ENCODE results near the gene ANO8. TPM values are rescaled to one million over a fixed set of nuclear protein-coding genes. Genes with fewer than 3 reads are reported as not detected.

ANO8 gene
- total and polyA plus RNA-seq, 2 of the 13 experiments (the other 11 are each of a cell fraction or from before 2014, with no cell fraction given), result 1.8 to 3.5 TPM

DNA sequence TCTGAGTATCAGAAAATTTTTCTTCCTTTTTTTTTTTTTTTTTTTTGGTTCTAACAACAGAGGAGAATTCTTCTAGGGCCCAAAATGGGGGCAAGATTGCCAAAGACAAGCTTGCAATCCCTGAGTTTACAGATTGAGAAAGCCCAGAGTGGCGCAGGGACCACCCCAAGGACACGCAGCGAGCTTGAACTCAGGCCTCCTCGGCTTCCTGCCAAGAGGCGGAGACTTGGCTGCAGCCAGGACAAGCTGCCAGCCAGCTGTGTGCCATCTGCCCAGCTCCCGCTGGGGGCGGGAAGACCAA lies 29.5 kb downstream of the ANO8 start (continued):
- TF ChIP-seq HIVEP1 (CRISPR knock-in tag; IDR thresholded peaks at IDR 0.05) (no peak), PHF21A (CRISPR knock-in tag; IDR thresholded peaks at IDR 0.05) (no peak), ZBTB2 (CRISPR knock-in tag; IDR thresholded peaks at IDR 0.05; ENCODE audit: low read depth) (peak; percentile 18; the same call in 1 of the 2 replicates), RXRA (CRISPR knock-in tag; IDR thresholded peaks at IDR 0.05) (peak; percentile 96; the same call in 1 of the 2 replicates), ZNF777 (CRISPR knock-in tag; IDR thresholded peaks at IDR 0.05) (no peak), ZNF12 (CRISPR knock-in tag; IDR thresholded peaks at IDR 0.05) (peak; percentile 41; the same call in 1 of the 2 replicates), RXRB (CRISPR knock-in tag; IDR thresholded peaks at IDR 0.05; ENCODE audit: borderline replicate concordance) (peak; percentile 85), ZNF256 (CRISPR knock-in tag; conservative IDR thresholded peaks at IDR 0.05) (no peak), ZNF781 (CRISPR knock-in tag; IDR thresholded peaks at IDR 0.05; ENCODE audit: borderline replicate concordance, not compliant biosample characterization) (no peak), CENPX (CRISPR knock-in tag; IDR thresholded peaks at IDR 0.05) (no peak), ZBTB33 (CRISPR knock-in tag; IDR thresholded peaks at IDR 0.05) (no peak), ZMAT3 (CRISPR knock-in tag; conservative IDR thresholded peaks at IDR 0.05) (no peak)
- TF ChIP-seq, protein P1, sequence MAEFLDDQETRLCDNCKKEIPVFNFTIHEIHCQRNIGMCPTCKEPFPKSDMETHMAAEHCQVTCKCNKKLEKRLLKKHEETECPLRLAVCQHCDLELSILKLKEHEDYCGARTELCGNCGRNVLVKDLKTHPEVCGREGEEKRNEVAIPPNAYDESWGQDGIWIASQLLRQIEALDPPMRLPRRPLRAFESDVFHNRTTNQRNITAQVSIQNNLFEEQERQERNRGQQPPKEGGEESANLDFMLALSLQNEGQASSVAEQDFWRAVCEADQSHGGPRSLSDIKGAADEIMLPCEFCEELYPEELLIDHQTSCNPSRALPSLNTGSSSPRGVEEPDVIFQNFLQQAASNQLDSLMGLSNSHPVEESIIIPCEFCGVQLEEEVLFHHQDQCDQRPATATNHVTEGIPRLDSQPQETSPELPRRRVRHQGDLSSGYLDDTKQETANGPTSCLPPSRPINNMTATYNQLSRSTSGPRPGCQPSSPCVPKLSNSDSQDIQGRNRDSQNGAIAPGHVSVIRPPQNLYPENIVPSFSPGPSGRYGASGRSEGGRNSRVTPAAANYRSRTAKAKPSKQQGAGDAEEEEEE (CRISPR knock-in tag; IDR thresholded peaks at IDR 0.05; ENCODE audit: borderline replicate concordance), result no peak
- TF ChIP-seq, protein P2, sequence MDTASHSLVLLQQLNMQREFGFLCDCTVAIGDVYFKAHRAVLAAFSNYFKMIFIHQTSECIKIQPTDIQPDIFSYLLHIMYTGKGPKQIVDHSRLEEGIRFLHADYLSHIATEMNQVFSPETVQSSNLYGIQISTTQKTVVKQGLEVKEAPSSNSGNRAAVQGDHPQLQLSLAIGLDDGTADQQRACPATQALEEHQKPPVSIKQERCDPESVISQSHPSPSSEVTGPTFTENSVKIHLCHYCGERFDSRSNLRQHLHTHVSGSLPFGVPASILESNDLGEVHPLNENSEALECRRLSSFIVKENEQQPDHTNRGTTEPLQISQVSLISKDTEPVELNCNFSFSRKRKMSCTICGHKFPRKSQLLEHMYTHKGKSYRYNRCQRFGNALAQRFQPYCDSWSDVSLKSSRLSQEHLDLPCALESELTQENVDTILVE (CRISPR knock-in tag; IDR thresholded peaks at IDR 0.05), result no peak
- TF ChIP-seq, protein P3, sequence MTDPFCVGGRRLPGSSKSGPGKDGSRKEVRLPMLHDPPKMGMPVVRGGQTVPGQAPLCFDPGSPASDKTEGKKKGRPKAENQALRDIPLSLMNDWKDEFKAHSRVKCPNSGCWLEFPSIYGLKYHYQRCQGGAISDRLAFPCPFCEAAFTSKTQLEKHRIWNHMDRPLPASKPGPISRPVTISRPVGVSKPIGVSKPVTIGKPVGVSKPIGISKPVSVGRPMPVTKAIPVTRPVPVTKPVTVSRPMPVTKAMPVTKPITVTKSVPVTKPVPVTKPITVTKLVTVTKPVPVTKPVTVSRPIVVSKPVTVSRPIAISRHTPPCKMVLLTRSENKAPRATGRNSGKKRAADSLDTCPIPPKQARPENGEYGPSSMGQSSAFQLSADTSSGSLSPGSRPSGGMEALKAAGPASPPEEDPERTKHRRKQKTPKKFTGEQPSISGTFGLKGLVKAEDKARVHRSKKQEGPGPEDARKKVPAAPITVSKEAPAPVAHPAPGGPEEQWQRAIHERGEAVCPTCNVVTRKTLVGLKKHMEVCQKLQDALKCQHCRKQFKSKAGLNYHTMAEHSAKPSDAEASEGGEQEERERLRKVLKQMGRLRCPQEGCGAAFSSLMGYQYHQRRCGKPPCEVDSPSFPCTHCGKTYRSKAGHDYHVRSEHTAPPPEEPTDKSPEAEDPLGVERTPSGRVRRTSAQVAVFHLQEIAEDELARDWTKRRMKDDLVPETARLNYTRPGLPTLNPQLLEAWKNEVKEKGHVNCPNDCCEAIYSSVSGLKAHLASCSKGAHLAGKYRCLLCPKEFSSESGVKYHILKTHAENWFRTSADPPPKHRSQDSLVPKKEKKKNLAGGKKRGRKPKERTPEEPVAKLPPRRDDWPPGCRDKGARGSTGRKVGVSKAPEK (CRISPR knock-in tag; IDR thresholded peaks at IDR 0.05; ENCODE audit: borderline replicate concordance), result no peak
- TF ChIP-seq, protein P4, sequence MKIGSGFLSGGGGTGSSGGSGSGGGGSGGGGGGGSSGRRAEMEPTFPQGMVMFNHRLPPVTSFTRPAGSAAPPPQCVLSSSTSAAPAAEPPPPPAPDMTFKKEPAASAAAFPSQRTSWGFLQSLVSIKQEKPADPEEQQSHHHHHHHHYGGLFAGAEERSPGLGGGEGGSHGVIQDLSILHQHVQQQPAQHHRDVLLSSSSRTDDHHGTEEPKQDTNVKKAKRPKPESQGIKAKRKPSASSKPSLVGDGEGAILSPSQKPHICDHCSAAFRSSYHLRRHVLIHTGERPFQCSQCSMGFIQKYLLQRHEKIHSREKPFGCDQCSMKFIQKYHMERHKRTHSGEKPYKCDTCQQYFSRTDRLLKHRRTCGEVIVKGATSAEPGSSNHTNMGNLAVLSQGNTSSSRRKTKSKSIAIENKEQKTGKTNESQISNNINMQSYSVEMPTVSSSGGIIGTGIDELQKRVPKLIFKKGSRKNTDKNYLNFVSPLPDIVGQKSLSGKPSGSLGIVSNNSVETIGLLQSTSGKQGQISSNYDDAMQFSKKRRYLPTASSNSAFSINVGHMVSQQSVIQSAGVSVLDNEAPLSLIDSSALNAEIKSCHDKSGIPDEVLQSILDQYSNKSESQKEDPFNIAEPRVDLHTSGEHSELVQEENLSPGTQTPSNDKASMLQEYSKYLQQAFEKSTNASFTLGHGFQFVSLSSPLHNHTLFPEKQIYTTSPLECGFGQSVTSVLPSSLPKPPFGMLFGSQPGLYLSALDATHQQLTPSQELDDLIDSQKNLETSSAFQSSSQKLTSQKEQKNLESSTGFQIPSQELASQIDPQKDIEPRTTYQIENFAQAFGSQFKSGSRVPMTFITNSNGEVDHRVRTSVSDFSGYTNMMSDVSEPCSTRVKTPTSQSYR (CRISPR knock-in tag; IDR thresholded peaks at IDR 0.05; ENCODE audit: borderline replicate concordance), result peak; percentile 36; the same call in 1 of the 2 replicates
